GM19328 (cell line): Measurements from ENCODE around the gene EBPL.

ENCODE experiments used
- ATAC-seq: cut with Tn5 transposase; IDR thresholded peaks from one replicate; pipeline ENCODE4 v1.9.1; 2021; ENCODE audit warnings: mild to moderate bottlenecking, moderate library complexity; ENCODE audit not compliant: unreplicated experiment

Gene EBPL

GRCh38 chr13:49676581-49677298 is 14.5 kb downstream of the EBPL start:
- no peak for ATAC-seq

DNA sequence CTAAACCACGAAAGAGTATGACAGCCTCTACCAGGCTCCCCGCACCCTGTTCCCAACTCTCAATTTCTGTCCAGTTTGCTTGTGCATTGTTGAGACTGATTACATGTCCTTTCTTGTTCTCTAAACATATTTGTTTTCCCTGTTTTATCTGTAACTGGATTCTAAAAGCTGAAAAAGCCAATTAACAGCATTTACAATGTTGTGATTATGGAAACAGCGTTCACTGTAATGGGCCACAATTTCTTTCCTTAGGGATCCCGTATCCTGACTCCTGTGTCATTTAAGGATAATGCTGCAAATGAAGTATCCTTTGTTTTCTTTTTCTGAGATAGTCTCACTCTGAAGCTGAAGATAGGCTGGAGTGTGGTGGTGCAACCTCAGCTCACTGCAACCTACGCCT is 20.5 kb downstream of the EBPL start:
- ATAC-seq, result no peak

- ATAC-seq, result no peak
These were observed 21.5 kb downstream of the EBPL start for GRCh38 chr13:49669735-49670309.

DNA sequence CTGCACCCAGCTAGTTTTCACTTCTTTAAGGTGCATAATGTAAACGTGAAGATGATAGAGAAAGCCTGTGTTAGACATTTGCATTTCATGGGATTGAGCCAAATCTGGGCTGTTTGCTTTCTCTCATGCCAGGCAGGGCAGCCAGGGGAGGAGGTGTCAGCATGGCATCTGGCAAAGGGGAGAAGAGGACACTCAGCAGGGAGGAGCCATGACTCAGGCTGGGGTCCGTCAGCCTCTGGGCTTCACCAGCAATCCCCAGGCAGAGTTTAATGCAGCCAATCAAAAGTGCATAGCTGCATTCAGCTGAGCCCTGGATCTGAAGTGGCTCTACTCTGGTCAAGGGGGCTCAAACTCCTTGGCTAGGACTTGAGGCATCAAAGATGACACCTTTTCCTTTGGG is 23.5 kb downstream of the EBPL start:
- ATAC-seq, result no peak

DNA sequence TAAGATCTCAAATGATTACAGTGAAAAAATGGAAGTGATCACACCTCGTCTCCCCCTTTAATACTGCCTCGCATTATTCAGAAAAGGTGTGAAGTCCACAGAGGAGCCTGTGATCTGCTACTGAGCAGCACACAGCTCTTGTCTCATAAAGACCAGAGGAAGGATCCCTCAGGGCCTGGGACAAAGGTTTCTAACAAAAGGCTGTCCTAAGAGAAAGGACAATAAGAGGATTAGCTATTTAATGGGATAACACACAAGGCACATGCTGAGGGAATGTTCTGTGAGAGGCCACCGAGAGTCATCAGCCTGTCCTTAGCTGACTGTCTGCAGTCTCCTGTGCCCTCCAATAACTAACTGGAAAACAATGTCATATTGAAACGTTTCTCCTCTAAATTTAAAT is 26.7 kb downstream of the EBPL start:
- ATAC-seq, result no peak

DNA sequence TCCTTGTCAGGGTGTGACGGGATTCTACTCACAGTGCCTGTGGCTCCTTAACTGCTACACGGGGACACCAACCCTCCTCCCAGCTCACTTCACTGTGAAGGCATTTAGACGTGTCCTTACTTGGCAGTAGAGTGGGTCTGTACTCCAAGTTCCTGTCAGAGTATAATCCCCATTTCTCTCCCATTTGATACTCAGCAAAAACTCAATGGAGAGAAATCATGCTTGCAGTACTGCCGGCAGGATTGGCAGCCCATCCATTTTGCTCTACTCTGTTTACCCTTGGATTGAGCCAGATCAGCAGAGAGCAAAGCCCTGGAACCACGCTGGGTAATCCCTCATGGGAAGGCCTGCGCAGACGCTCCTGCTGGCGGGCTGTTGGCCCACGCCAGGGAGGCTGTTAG is 34.0 kb downstream of the EBPL start:
- no peak for ATAC-seq

GRCh38 chr13:49655906-49656305 is 35.4 kb downstream of the EBPL start:
- ATAC-seq, result no peak

- ATAC-seq, result no peak
These were observed 37.3 kb downstream of the EBPL start for GRCh38 chr13:49654011-49654410.

GRCh38 chr13:49653478-49653877 is 37.8 kb downstream of the EBPL start:
- ATAC-seq, result no peak

GRCh38 chr13:49652355-49653305 is 38.7 kb downstream of the EBPL start:
- ATAC-seq, result no peak

DNA sequence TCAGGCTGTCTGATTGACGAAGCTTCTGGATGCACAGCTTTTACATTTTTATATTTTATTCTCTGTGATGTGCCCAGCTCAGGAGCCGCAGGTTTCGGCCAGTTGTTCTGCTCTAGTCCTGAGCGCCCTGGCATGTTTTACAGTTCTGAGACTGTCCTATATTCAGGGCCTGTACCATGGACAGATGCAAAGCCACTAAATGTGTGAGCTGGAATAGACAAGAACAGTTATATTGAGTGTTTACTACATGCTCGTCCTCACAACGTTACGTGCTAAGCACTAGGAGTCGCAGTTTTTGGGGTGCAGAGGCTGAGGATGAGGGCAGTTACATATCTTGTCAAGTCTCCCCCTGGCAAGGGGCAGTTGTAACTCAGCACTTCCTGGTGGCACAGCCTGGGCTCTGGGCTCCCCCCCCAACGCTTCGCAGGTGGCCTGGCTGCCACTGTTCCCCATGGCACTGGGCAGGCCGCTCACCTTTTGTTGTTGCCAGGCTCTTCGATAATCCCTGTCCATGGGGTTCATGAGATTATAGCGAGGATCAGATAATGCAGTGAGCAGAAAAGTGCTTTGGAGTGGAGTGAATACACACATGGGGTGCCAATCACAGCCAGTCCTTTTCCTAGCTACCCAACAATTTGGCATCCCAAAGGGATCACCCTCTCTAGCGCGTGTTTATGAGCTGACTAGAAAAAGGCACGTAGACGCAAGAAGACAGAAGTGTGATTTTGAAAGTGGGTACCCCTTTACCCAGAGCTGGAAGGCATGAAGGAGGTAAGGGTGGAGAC is 39.5 kb downstream of the EBPL start:
- ATAC-seq, result no peak

- no peak for ATAC-seq
These were observed 41.3 kb downstream of the EBPL start for GRCh38 chr13:49649963-49650312.

DNA sequence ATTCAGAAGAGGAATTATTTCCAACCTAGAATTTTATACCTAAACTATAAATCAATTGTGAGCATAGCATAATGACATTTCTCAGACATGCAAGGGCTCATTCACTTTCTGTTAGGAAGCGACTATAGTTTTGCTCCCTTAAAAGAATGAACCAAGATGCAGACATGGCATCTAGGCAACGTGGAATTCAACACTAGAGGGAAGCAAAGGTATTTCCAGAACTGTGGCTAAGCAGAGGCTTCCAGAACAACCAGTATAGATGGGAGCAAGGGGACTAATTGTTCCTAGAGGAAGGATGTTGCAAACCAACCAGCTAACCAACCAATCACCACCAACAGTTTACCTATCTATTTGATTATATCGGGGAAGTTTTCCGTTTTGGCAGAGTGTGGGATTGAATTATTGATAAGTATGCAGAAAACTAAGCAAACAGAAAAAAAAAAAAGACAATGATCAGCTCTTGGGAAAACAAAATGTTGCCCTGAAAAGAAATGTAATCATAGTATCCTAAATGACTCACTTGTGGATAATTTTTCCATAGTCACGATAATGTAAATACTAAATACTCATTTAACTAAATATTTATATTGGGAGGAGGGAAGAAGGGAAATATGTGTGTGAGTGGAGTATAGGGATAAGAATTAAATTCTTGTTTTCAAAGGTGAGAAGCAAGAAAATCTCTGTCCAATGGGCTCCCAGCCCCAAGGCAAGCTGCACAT is 41.9 kb downstream of the EBPL start:
- ATAC-seq, result no peak

- no peak for ATAC-seq
These were observed 44.6 kb downstream of the EBPL start for GRCh38 chr13:49646688-49647087.

- no peak for ATAC-seq
These were observed 45.8 kb downstream of the EBPL start for GRCh38 chr13:49645451-49645850.

DNA sequence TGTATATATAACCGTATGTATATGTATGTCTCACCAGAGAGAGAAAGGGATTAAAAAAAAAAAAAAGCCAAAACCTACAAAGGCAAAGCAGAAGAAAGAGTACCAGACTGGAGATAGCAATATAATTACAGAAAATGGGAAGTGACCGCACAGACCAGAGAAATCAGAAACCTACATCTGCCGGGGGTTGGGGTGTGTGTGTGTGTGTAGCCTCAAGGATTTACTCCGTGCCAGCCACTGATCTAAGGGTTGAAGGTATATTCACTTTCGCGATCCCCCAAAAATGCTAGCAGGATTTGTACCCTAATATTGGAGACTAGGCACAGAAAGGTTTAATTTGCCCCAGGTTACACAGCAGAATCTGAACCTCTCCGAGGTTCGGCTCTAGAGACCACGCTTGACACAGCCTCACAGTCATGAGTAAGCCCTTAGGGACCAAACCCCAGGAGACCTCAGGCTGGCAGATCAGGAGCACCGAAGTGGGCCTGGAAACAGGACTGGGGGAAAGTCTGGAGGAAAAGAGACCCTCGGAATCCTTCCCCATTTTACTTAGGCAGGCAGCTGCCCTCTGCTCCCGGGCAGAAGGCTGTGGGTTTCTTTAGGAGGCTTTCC is 48.1 kb downstream of the EBPL start:
- no peak for ATAC-seq

GRCh38 chr13:49641801-49642291 is 49.4 kb downstream of the EBPL start:
- no peak for ATAC-seq

DNA sequence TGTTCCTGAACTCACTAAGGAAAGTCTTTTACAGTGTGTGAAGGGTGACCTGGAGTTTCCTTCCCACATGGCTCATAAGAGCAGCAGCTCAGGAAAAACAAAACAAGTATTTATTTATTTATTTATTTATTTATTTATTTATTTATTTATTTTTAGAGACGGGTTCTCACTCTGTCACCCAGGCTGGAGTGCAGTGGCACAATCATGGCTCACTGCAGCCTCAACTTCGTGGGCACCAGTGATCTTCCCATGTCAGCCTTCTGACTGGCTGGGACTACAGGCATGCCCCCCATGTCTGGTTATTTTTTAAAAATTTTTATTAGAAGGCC is 52.6 kb downstream of the EBPL start:
- no peak for ATAC-seq

DNA sequence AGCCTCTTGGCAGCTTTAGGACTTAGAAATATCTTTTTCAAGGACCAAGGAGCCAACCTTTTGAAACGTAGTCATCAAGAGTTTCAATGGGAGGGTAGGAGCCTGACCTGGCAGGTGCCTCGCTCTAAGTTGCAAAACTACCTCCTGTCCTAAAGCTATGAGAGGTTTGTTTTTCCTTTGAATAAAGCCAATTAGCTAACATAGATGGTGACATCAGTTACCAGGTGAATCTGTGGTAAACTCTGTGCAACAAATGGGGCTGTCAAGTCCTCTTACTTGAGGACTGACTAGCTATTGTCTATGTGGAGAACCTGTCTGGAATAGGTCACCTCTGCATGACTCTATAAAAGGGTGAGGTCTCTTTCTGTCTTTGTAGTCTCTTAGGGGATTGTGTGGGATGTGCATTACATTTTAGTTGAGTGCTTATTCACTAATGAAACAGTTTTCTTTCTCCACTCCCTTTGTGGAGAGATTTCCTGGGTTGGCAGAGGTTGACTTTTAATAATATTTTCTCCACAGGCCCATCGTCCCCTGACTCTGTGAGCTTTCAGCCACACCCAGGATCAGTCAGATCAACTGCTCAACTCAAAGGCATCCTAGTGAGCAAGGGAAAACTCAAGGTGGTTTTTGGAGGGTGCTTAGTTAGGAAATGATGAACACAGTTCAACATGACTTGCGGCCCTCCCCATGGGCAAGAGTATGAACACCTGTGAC is 53.1 kb downstream of the EBPL start:
- ATAC-seq, result no peak
